AG10803 (cell line): ENCODE results near the gene DYNLL2.

Experiments
- DNase-seq: peaks from one replicate; pipeline ENCODE4 v3.0.0; 2010; ENCODE audit warnings: low read depth
- H3K4me3 ChIP-seq: 2 replicates; pipeline ENCODE4 v1.5.1; 2011; ENCODE audit warnings: mild to moderate bottlenecking, low read length, control low read depth
- CTCF ChIP-seq: conservative IDR thresholded peaks from 2 replicates; pipeline ENCODE4 v1.5.1; 2011; ENCODE audit warnings: mild to moderate bottlenecking, low read length, control low read depth, inconsistent platforms

DYNLL2 gene

GRCh38 chr17:58079300-58080033 is 3.8 kb upstream of the DYNLL2 start:
- TF ChIP-seq CTCF, result no peak
- DNase-seq, result no peak
- H3K4me3 ChIP-seq, result no peak overlapping the region

- H3K4me3 ChIP-seq, result no peak overlapping the region
- TF ChIP-seq CTCF, result no peak
- DNase-seq, result no peak
Observed at GRCh38 chr17:58081646-58082340, 1.4 kb upstream of the DYNLL2 start.

GRCh38 chr17:58082341-58082869 is 814 bp upstream of the DYNLL2 start:
- DNase-seq, result no peak
- no peak for TF ChIP-seq CTCF
- peak overlapping the region; percentile 36 for H3K4me3 ChIP-seq

- DNase-seq, result peak; percentile 50
- no peak for TF ChIP-seq CTCF
- peak overlapping the region; percentile 88 for H3K4me3 ChIP-seq
Observed at GRCh38 chr17:58083491-58084316, 485 bp downstream of the DYNLL2 start.

- H3K4me3 ChIP-seq, result peak overlapping the region; percentile 88
- peak; percentile 7 for DNase-seq
- 0 out of 2 replicates have a peak, but pooled peaks have one; percentile 8 for TF ChIP-seq CTCF
Observed at GRCh38 chr17:58084317-58084981, 1.2 kb downstream of the DYNLL2 start.

GRCh38 chr17:58085039-58085715 is 2.0 kb downstream of the DYNLL2 start:
- DNase-seq, result no peak
- no peak for TF ChIP-seq CTCF
- peak overlapping the region; percentile 88 for H3K4me3 ChIP-seq
